CD14-positive monocyte (primary cell): ENCODE results near the gene CPNE8. TPM values are rescaled to one million over a fixed set of nuclear protein-coding genes. Genes with fewer than 3 reads are reported as not detected.

ENCODE experiments used
- DNase-seq, 3 donors: peaks; one replicate each; pipeline ENCODE4 v3.0.0-alpha.2; 2011 to 2022
- H2AFZ ChIP-seq: 2 replicates; pipeline ENCODE4 v1.6.0; 2012; ENCODE audit warnings: mild to moderate bottlenecking, low read depth, low read length, inconsistent platforms; ENCODE audit not compliant: insufficient read depth, poor library complexity, severe bottlenecking
- H3K27ac ChIP-seq, 2 donors: 1 replicate in 1 of 2; 2 replicates in 1 of 2; pipeline ENCODE4 v1.5.1; 2012 to 2013; ENCODE audit warnings: low read length in 2 of 2, control low read depth in 1 of 2, inconsistent platforms in 1 of 2, low read depth in 1 of 2, mild to moderate bottlenecking in 1 of 2
- H3K27me3 ChIP-seq, 2 donors: one replicate each; pipeline versions ENCODE4 v1.6.0 to v1.6.1; 2011 to 2013; ENCODE audit warnings: low read length in 2 of 2; ENCODE audit not compliant: control insufficient read depth in 2 of 2, insufficient read depth in 2 of 2
- H3K36me3 ChIP-seq, 2 donors: replicated peaks in 1 of 2; 1 replicate in 1 of 2; 2 replicates in 1 of 2; pipeline versions ENCODE4 v1.5.1 to v1.6.1; 2012 to 2013; ENCODE audit warnings: low read length in 2 of 2, control low read depth in 1 of 2, inconsistent platforms in 1 of 2, mild to moderate bottlenecking in 1 of 2; ENCODE audit not compliant: insufficient read depth in 2 of 2, control insufficient read depth in 1 of 2
- H3K4me1 ChIP-seq, 2 donors: 1 replicate in 1 of 2; 2 replicates in 1 of 2; pipeline versions ENCODE4 v1.5.1 to v1.6.1; 2012 to 2013; ENCODE audit warnings: low read length in 2 of 2, control low read depth in 1 of 2, inconsistent platforms in 1 of 2, mild to moderate bottlenecking in 1 of 2, moderate library complexity in 1 of 2; ENCODE audit not compliant: insufficient read depth in 2 of 2, control insufficient read depth in 1 of 2
- H3K4me2 ChIP-seq: replicated peaks from 2 replicates; pipeline ENCODE3; 2012; ENCODE audit warnings: low read length, moderate library complexity, mild to moderate bottlenecking; ENCODE audit not compliant: poor library complexity, severe bottlenecking; ENCODE audit errors: extremely low read depth
- H3K4me3 ChIP-seq, 3 experiments: fragments of 200-600 bp in 1 of 3; sonication (generic) in 1 of 3; replicated peaks in 1 of 3; 1 replicate in 2 of 3; 2 replicates in 1 of 3; pipeline ENCODE4 v1.5.1; 2011 to 2013; ENCODE audit warnings: low read length in 3 of 3, mild to moderate bottlenecking in 3 of 3, control low read depth in 2 of 3, low read depth in 2 of 3, inconsistent platforms in 1 of 3, moderate library complexity in 1 of 3
- H3K79me2 ChIP-seq: 2 replicates; pipeline ENCODE4 v1.6.0; 2012; ENCODE audit warnings: mild to moderate bottlenecking, control low read depth, inconsistent platforms, low read length, moderate library complexity; ENCODE audit not compliant: insufficient read depth
- H3K9ac ChIP-seq: 2 replicates; pipeline ENCODE4 v1.6.0; 2017; ENCODE audit warnings: low read length, mild to moderate bottlenecking; ENCODE audit not compliant: insufficient read depth, poor library complexity, severe bottlenecking
- H3K9me3 ChIP-seq, 2 donors: replicated peaks in 1 of 2; 1 replicate in 1 of 2; 2 replicates in 1 of 2; pipeline versions ENCODE4 v1.5.1 to v1.6.1; 2012 to 2013; ENCODE audit warnings: low read length in 2 of 2, control low read depth in 1 of 2; ENCODE audit not compliant: control insufficient read depth in 1 of 2, insufficient read depth in 1 of 2
- H4K20me1 ChIP-seq: 2 replicates; pipeline ENCODE4 v1.6.0; 2012; ENCODE audit warnings: mild to moderate bottlenecking, low read length, control low read depth, moderate library complexity; ENCODE audit not compliant: insufficient read depth
- H3K27ac Mint-ChIP-seq, 7 donors: one replicate each; pipeline ENCODE4 v1.8.0; 2020; ENCODE audit warnings: mild to moderate bottlenecking in 7 of 7, mixed read lengths in 7 of 7, moderate library complexity in 6 of 7, inconsistent platforms in 2 of 7
- H3K27me3 Mint-ChIP-seq, 3 donors: one replicate each; pipeline ENCODE4 v1.8.0; 2021 to 2022; ENCODE audit warnings: low read depth in 3 of 3, mild to moderate bottlenecking in 3 of 3, mixed read lengths in 3 of 3, moderate library complexity in 3 of 3, inconsistent platforms in 1 of 3
- H3K36me3 Mint-ChIP-seq, 2 donors: one replicate each; pipeline ENCODE4 v1.8.0; 2020; ENCODE audit warnings: mixed read lengths in 2 of 2, inconsistent platforms in 1 of 2, mild to moderate bottlenecking in 1 of 2
- H3K4me1 Mint-ChIP-seq: one replicate; pipeline ENCODE4 v1.8.0; 2020; ENCODE audit warnings: mild to moderate bottlenecking, mixed read lengths
- H3K4me3 Mint-ChIP-seq, 2 donors: one replicate each; pipeline ENCODE4 v1.8.0; 2020; ENCODE audit warnings: mild to moderate bottlenecking in 2 of 2, mixed read lengths in 2 of 2, moderate library complexity in 1 of 2
- H3K9me3 Mint-ChIP-seq, 7 donors: one replicate each; pipeline ENCODE4 v1.8.0; 2020 to 2022; ENCODE audit warnings: mixed read lengths in 7 of 7, mild to moderate bottlenecking in 6 of 7, moderate library complexity in 6 of 7, inconsistent platforms in 2 of 7
- WGBS: methylation state at CpG from one replicate; pipeline ENCODE4 v1.1.5; 2013; ENCODE audit warnings: missing lambda C conversion rate; ENCODE audit not compliant: insufficient coverage; 5-methylcytosine and 5-hydroxymethylcytosine counted together
- intact Hi-C, 2 donors: fragments of 100-400 bp; cut with micrococcal nuclease; formaldehyde crosslinking; loops; one replicate each; pipeline versions ENCODE4 v1.15.0 to v1.15.1; 2023
- polyA plus RNA-seq, 3 donors: library from polyadenylated mRNA; depleted of rRNA in 1 of 3; unstranded in 2 of 3; stranded (reverse) in 1 of 3; fragments of 300-500 nt in 2 of 3; fragments of >200 nt in 1 of 3; fragmentation: Illumina TruSeq in 2 of 3; gene quantifications; 1 replicate in 2 of 3; 2 replicates in 1 of 3; pipeline ENCODE4 v1.2.3, GENCODE V29; 2012 to 2021
- TF ChIP-seq, protein P1 (sequence below): fragments of 200-600 bp; IDR thresholded peaks from one replicate; pipeline ENCODE4 v1.8.0; 2022; ENCODE audit warnings: antibody characterized with exemption, mild to moderate bottlenecking

CPNE8 gene
- polyA plus RNA-seq, 3 donors: 15.2 to 22.5 (median 19.0) TPM

DNA sequence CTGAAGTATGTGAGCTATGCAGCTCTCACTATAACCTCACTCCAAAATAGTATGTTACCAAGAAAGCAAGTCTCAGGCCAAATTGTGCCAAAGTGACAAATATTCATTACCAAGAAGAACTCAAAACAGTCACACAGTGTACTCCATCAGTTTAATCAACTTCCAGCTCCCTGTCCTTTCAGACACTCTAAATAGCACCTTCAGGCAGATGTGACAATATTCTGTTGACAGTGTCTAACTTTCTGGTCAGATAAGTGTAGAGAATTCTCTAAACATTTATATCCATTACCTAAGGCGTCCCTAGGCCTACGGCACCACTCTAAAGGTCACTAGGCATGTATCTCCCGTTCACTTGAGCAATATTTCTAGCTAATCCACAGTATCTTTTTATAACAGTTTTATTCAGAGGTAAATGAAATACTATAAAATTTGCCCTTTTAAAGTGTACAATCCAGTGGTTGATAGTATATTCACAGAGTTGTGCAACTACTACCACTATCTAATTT is 21.7 kb downstream of the CPNE8 start:
- Mint-ChIP-seq H3K4me1 (peaks cover 21% of the 10 kb centered on the region), H3K27me3 (no peaks in the 10 kb centered on the region), H3K27ac (no peak overlapping the region), H3K36me3 (peaks cover 11% of the 10 kb centered on the region in 2 donors), H3K9me3 (peaks cover 2 to 13% (median 9%) of the 10 kb centered on the region in 7 donors), H3K4me3 (no peak overlapping the region)
- Histone ChIP-seq H4K20me1 (peaks cover 77% of the 10 kb centered on the region), H2AFZ (no peak overlapping the region), H3K36me3 (peaks cover 0 to 7% of the 10 kb centered on the region in 2 donors), H3K9ac (no peak overlapping the region), H3K4me2 (no peak overlapping the region), H3K9me3 (peaks cover 0 to 3% of the 10 kb centered on the region in 2 donors), H3K27me3 (no peaks in the 10 kb centered on the region), H3K4me3 (no peak overlapping the region), H3K4me1 (no peaks in the 10 kb centered on the region), H3K79me2 (peaks cover 100% of the 10 kb centered on the region), H3K27ac (no peak overlapping the region)
- no peak for DNase-seq
- TF ChIP-seq, protein P1, sequence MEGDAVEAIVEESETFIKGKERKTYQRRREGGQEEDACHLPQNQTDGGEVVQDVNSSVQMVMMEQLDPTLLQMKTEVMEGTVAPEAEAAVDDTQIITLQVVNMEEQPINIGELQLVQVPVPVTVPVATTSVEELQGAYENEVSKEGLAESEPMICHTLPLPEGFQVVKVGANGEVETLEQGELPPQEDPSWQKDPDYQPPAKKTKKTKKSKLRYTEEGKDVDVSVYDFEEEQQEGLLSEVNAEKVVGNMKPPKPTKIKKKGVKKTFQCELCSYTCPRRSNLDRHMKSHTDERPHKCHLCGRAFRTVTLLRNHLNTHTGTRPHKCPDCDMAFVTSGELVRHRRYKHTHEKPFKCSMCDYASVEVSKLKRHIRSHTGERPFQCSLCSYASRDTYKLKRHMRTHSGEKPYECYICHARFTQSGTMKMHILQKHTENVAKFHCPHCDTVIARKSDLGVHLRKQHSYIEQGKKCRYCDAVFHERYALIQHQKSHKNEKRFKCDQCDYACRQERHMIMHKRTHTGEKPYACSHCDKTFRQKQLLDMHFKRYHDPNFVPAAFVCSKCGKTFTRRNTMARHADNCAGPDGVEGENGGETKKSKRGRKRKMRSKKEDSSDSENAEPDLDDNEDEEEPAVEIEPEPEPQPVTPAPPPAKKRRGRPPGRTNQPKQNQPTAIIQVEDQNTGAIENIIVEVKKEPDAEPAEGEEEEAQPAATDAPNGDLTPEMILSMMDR: no peak
- no CpG with 5 or more reads among the region's 3 CpGs for WGBS
- intact Hi-C loops: no loop called here

DNA sequence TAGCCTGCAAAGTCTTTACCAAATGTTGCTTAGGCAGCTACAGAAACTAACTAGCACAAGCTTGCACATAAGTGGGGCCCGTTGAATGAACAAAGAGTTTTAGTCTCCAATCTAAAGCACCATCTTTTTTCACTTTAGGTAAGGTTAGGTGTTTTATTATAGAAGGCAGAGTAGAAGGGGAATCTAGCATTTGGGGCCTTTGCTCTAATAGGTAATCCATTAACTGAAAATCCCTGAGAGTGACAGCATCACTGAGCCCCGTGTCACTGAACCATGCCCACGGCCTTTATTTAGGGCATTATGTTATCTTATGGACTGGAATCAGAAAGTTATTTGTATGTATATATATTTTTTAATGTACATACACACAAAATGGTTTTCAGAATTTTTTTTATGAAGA is 25.1 kb downstream of the CPNE8 start:
- no peak overlapping the region for H3K9ac ChIP-seq
- H3K4me3 ChIP-seq: no peak overlapping the region
- no peak overlapping the region for H3K4me2 ChIP-seq
- peaks cover 0 to 3% of the 10 kb centered on the region in 2 donors for H3K9me3 ChIP-seq
- H3K4me1 ChIP-seq: no peaks in the 10 kb centered on the region
- Mint-ChIP-seq H3K4me1 (peaks cover 24% of the 10 kb centered on the region), H3K36me3 (peaks cover 9 to 11% of the 10 kb centered on the region in 2 donors), H3K27me3 (no peaks in the 10 kb centered on the region), H3K4me3 (no peak overlapping the region), H3K27ac (no peak overlapping the region), H3K9me3 (peaks cover 2 to 11% (median 9%) of the 10 kb centered on the region in 7 donors)
- peaks cover 0 to 7% of the 10 kb centered on the region in 2 donors for H3K36me3 ChIP-seq
- no peak overlapping the region for H3K27ac ChIP-seq
- TF ChIP-seq, protein P1: no peak
- peaks cover 100% of the 10 kb centered on the region for H3K79me2 ChIP-seq
- peaks cover 76% of the 10 kb centered on the region for H4K20me1 ChIP-seq
- DNase-seq: no peak
- no peaks in the 10 kb centered on the region for H3K27me3 ChIP-seq
- no peak overlapping the region for H2AFZ ChIP-seq
- WGBS: no CpG with 5 or more reads among the region's 3 CpGs
- intact Hi-C loops: no loop called here
